CD14-positive monocyte (primary cell): Measurements from ENCODE around the gene ARHGEF40. TPM values are rescaled to one million over a fixed set of nuclear protein-coding genes. Genes with fewer than 3 reads are reported as not detected.

Experiments
- DNase-seq, 3 donors: peaks; one replicate each; pipeline ENCODE4 v3.0.0-alpha.2; 2011 to 2022
- H2AFZ ChIP-seq: 2 replicates; pipeline ENCODE4 v1.6.0; 2012; ENCODE audit warnings: mild to moderate bottlenecking, low read depth, low read length, inconsistent platforms; ENCODE audit not compliant: insufficient read depth, poor library complexity, severe bottlenecking
- H3K27ac ChIP-seq, 2 donors: 1 replicate in 1 of 2; 2 replicates in 1 of 2; pipeline ENCODE4 v1.5.1; 2012 to 2013; ENCODE audit warnings: low read length in 2 of 2, control low read depth in 1 of 2, inconsistent platforms in 1 of 2, low read depth in 1 of 2, mild to moderate bottlenecking in 1 of 2
- H3K27me3 ChIP-seq, 2 donors: one replicate each; pipeline versions ENCODE4 v1.6.0 to v1.6.1; 2011 to 2013; ENCODE audit warnings: low read length in 2 of 2; ENCODE audit not compliant: control insufficient read depth in 2 of 2, insufficient read depth in 2 of 2
- H3K36me3 ChIP-seq, 2 donors: replicated peaks in 1 of 2; 1 replicate in 1 of 2; 2 replicates in 1 of 2; pipeline versions ENCODE4 v1.5.1 to v1.6.1; 2012 to 2013; ENCODE audit warnings: low read length in 2 of 2, control low read depth in 1 of 2, inconsistent platforms in 1 of 2, mild to moderate bottlenecking in 1 of 2; ENCODE audit not compliant: insufficient read depth in 2 of 2, control insufficient read depth in 1 of 2
- H3K4me1 ChIP-seq, 2 donors: 1 replicate in 1 of 2; 2 replicates in 1 of 2; pipeline versions ENCODE4 v1.5.1 to v1.6.1; 2012 to 2013; ENCODE audit warnings: low read length in 2 of 2, control low read depth in 1 of 2, inconsistent platforms in 1 of 2, mild to moderate bottlenecking in 1 of 2, moderate library complexity in 1 of 2; ENCODE audit not compliant: insufficient read depth in 2 of 2, control insufficient read depth in 1 of 2
- H3K4me2 ChIP-seq: replicated peaks from 2 replicates; pipeline ENCODE3; 2012; ENCODE audit warnings: low read length, moderate library complexity, mild to moderate bottlenecking; ENCODE audit not compliant: poor library complexity, severe bottlenecking; ENCODE audit errors: extremely low read depth
- H3K4me3 ChIP-seq, 3 experiments: fragments of 200-600 bp in 1 of 3; sonication (generic) in 1 of 3; replicated peaks in 1 of 3; 1 replicate in 2 of 3; 2 replicates in 1 of 3; pipeline ENCODE4 v1.5.1; 2011 to 2013; ENCODE audit warnings: low read length in 3 of 3, mild to moderate bottlenecking in 3 of 3, control low read depth in 2 of 3, low read depth in 2 of 3, inconsistent platforms in 1 of 3, moderate library complexity in 1 of 3
- H3K79me2 ChIP-seq: 2 replicates; pipeline ENCODE4 v1.6.0; 2012; ENCODE audit warnings: mild to moderate bottlenecking, control low read depth, inconsistent platforms, low read length, moderate library complexity; ENCODE audit not compliant: insufficient read depth
- H3K9ac ChIP-seq: 2 replicates; pipeline ENCODE4 v1.6.0; 2017; ENCODE audit warnings: low read length, mild to moderate bottlenecking; ENCODE audit not compliant: insufficient read depth, poor library complexity, severe bottlenecking
- H3K9me3 ChIP-seq, 2 donors: replicated peaks in 1 of 2; 1 replicate in 1 of 2; 2 replicates in 1 of 2; pipeline versions ENCODE4 v1.5.1 to v1.6.1; 2012 to 2013; ENCODE audit warnings: low read length in 2 of 2, control low read depth in 1 of 2; ENCODE audit not compliant: control insufficient read depth in 1 of 2, insufficient read depth in 1 of 2
- H4K20me1 ChIP-seq: 2 replicates; pipeline ENCODE4 v1.6.0; 2012; ENCODE audit warnings: mild to moderate bottlenecking, low read length, control low read depth, moderate library complexity; ENCODE audit not compliant: insufficient read depth
- H3K27ac Mint-ChIP-seq, 7 donors: one replicate each; pipeline ENCODE4 v1.8.0; 2020; ENCODE audit warnings: mild to moderate bottlenecking in 7 of 7, mixed read lengths in 7 of 7, moderate library complexity in 6 of 7, inconsistent platforms in 2 of 7
- H3K27me3 Mint-ChIP-seq, 3 donors: one replicate each; pipeline ENCODE4 v1.8.0; 2021 to 2022; ENCODE audit warnings: low read depth in 3 of 3, mild to moderate bottlenecking in 3 of 3, mixed read lengths in 3 of 3, moderate library complexity in 3 of 3, inconsistent platforms in 1 of 3
- H3K36me3 Mint-ChIP-seq, 2 donors: one replicate each; pipeline ENCODE4 v1.8.0; 2020; ENCODE audit warnings: mixed read lengths in 2 of 2, inconsistent platforms in 1 of 2, mild to moderate bottlenecking in 1 of 2
- H3K4me1 Mint-ChIP-seq: one replicate; pipeline ENCODE4 v1.8.0; 2020; ENCODE audit warnings: mild to moderate bottlenecking, mixed read lengths
- H3K4me3 Mint-ChIP-seq, 2 donors: one replicate each; pipeline ENCODE4 v1.8.0; 2020; ENCODE audit warnings: mild to moderate bottlenecking in 2 of 2, mixed read lengths in 2 of 2, moderate library complexity in 1 of 2
- H3K9me3 Mint-ChIP-seq, 7 donors: one replicate each; pipeline ENCODE4 v1.8.0; 2020 to 2022; ENCODE audit warnings: mixed read lengths in 7 of 7, mild to moderate bottlenecking in 6 of 7, moderate library complexity in 6 of 7, inconsistent platforms in 2 of 7
- CTCF ChIP-seq: fragments of 200-600 bp; IDR thresholded peaks from one replicate; pipeline ENCODE4 v1.8.0; 2022; ENCODE audit warnings: antibody characterized with exemption, mild to moderate bottlenecking
- WGBS: methylation state at CpG from one replicate; pipeline ENCODE4 v1.1.5; 2013; ENCODE audit warnings: missing lambda C conversion rate; ENCODE audit not compliant: insufficient coverage; 5-methylcytosine and 5-hydroxymethylcytosine counted together
- intact Hi-C, 2 donors: fragments of 100-400 bp; cut with micrococcal nuclease; formaldehyde crosslinking; loops; one replicate each; pipeline versions ENCODE4 v1.15.0 to v1.15.1; 2023
- polyA plus RNA-seq, 3 donors: library from polyadenylated mRNA; depleted of rRNA in 1 of 3; unstranded in 2 of 3; stranded (reverse) in 1 of 3; fragments of 300-500 nt in 2 of 3; fragments of >200 nt in 1 of 3; fragmentation: Illumina TruSeq in 2 of 3; gene quantifications; 1 replicate in 2 of 3; 2 replicates in 1 of 3; pipeline ENCODE4 v1.2.3, GENCODE V29; 2012 to 2021

Gene ARHGEF40
- polyA plus RNA-seq, 3 donors, result 12.1 to 114 (median 15.3) TPM

GRCh38 chr14:21091821-21092272 lies 21.7 kb downstream of the ARHGEF40 start:
- no peak overlapping the region for H3K4me3 Mint-ChIP-seq
- no peaks in the 10 kb centered on the region for H3K79me2 ChIP-seq
- intact Hi-C loops, result loop anchor here (1.0 to 10.0 kb wide), 5 partner anchors 15 to 407 kb away; partner anchors contain the start of genes ANG (in 1 of the 2) and RNASE4 (in 1 of the 2)

More at GRCh38 chr14:21091821-21092272, 21.7 kb downstream of the ARHGEF40 start:
- peaks cover 12% of the 10 kb centered on the region for H4K20me1 ChIP-seq
- H3K9me3 ChIP-seq, result no peaks in the 10 kb centered on the region
- H3K36me3 ChIP-seq, result peaks cover 14 to 38% of the 10 kb centered on the region in 2 donors
- no peak for DNase-seq
- TF ChIP-seq CTCF, result no peak
- WGBS, result 97% methylated on average over 34 of the region's 42 CpGs
- no peak overlapping the region for H3K27ac ChIP-seq
- Mint-ChIP-seq H3K9me3 (peaks cover 0 to 4% (median 0%) of the 10 kb centered on the region in 7 donors), H3K4me1 (peaks cover 20% of the 10 kb centered on the region), H3K27me3 (no peaks in the 10 kb centered on the region), H3K36me3 (peaks cover 21 to 41% of the 10 kb centered on the region in 2 donors), H3K27ac (peak overlapping the region in 3 of 7 donors; percentile 47 to 87 (median 59))
- no peaks in the 10 kb centered on the region for H3K27me3 ChIP-seq
- no peak overlapping the region for H3K4me3 ChIP-seq
- H3K4me2 ChIP-seq, result no peak overlapping the region
- H3K9ac ChIP-seq, result no peak overlapping the region
- no peak overlapping the region for H2AFZ ChIP-seq
- peaks cover 13 to 23% of the 10 kb centered on the region in 2 donors for H3K4me1 ChIP-seq
